PC-3 (cell line): ENCODE data around the gene FMNL2. TPM values are rescaled to one million over a fixed set of nuclear protein-coding genes. Genes with fewer than 3 reads are reported as not detected.

Experiments used
- ATAC-seq: fragments of 200-7000 bp; cut with Tn5 transposase; 2 replicates; pipeline ENCODE4 v1.9.1; 2020; ENCODE audit warnings: mild to moderate bottlenecking, moderate library complexity
- BruUV-seq: library from RNA; stranded (reverse); fragments of 400-500 nt; replicated peaks from 2 replicates; lab custom pipeline; 2021; lab: Mats Ljungman, UMichigan
- CTCF ChIA-PET: fragments of 300-600 bp; sonication (Branson Sonifier 250); formaldehyde crosslinking; loops from one replicate; lab custom pipeline; 2022; ENCODE audit warnings: antibody characterized with exemption; lab: Charles Lee
- POLR2A ChIA-PET: fragments of 300-600 bp; sonication (Branson Sonifier 250); formaldehyde crosslinking; loops from one replicate; lab custom pipeline; 2022; ENCODE audit warnings: antibody characterized with exemption; ENCODE audit not compliant: unreplicated experiment; lab: Charles Lee
- DNase-seq: peaks from one replicate; pipeline ENCODE4 v3.0.0-alpha.2; 2015
- H2AFZ ChIP-seq: fragments of 300-600 bp; sonication (generic); 2 replicates; pipeline ENCODE4 v1.6.0; 2016; ENCODE audit warnings: antibody characterized with exemption, low read length
- H3F3A ChIP-seq: fragments of 300-600 bp; sonication (generic); one replicate; pipeline ENCODE4 v1.6.0; 2017; ENCODE audit warnings: antibody characterized with exemption, low read length, control low read depth, mild to moderate bottlenecking; ENCODE audit not compliant: unreplicated experiment
- H3K27ac ChIP-seq: fragments of 300-600 bp; sonication (generic); 2 replicates; pipeline ENCODE4 v1.5.1; 2016; ENCODE audit warnings: mild to moderate bottlenecking, low read length
- H3K27me3 ChIP-seq: fragments of 300-600 bp; sonication (generic); 2 replicates; pipeline ENCODE4 v1.6.1; 2016; ENCODE audit warnings: low read length, mixed read lengths
- H3K36me3 ChIP-seq: fragments of 300-600 bp; sonication (generic); 2 replicates; pipeline ENCODE4 v1.6.1; 2016; ENCODE audit warnings: low read depth, mixed run types, low read length, mixed read lengths
- H3K4me1 ChIP-seq: fragments of 300-600 bp; sonication (generic); 2 replicates; pipeline ENCODE4 v1.5.1; 2016; ENCODE audit warnings: low read length; ENCODE audit not compliant: insufficient read depth
- H3K4me2 ChIP-seq: fragments of 300-600 bp; sonication (generic); 2 replicates; pipeline ENCODE4 v1.6.0; 2016; ENCODE audit warnings: low read length
- H3K4me3 ChIP-seq: fragments of 300-600 bp; sonication (generic); 2 replicates; pipeline ENCODE4 v1.5.1; 2016; ENCODE audit warnings: mild to moderate bottlenecking, low read length, mixed read lengths
- H3K79me2 ChIP-seq: fragments of 300-600 bp; sonication (generic); 2 replicates; pipeline ENCODE4 v1.6.1; 2017; ENCODE audit warnings: low read length, mixed read lengths
- H3K9ac ChIP-seq: fragments of 300-600 bp; sonication (generic); 2 replicates; pipeline ENCODE4 v1.6.0; 2016; ENCODE audit warnings: mild to moderate bottlenecking, low read length
- H3K9me2 ChIP-seq: fragments of 300-600 bp; sonication (generic); replicated peaks from 2 replicates; pipeline ENCODE4 v1.6.1; 2016; ENCODE audit warnings: mixed run types, low read length, mixed read lengths
- H3K9me3 ChIP-seq: fragments of 300-600 bp; sonication (generic); 2 replicates; pipeline ENCODE4 v1.6.1; 2016; ENCODE audit warnings: low read length, mixed read lengths
- H4K20me1 ChIP-seq: fragments of 300-600 bp; sonication (generic); 2 replicates; pipeline ENCODE4 v1.6.1; 2016; ENCODE audit warnings: low read length, mixed read lengths
- CTCF ChIP-seq: fragments of 300-600 bp; sonication (generic); conservative IDR thresholded peaks from 2 replicates; pipeline ENCODE4 v1.5.1; 2017; ENCODE audit warnings: antibody characterized with exemption, low read depth, mild to moderate bottlenecking, low read length
- EZH2 ChIP-seq: fragments of 300-600 bp; sonication (generic); IDR thresholded peaks from one replicate; pipeline ENCODE4 v1.6.1; 2017; ENCODE audit warnings: antibody characterized with exemption, mild to moderate bottlenecking, low read length; ENCODE audit not compliant: unreplicated experiment
- EZH2phosphoT487 ChIP-seq: fragments of 300-600 bp; sonication (generic); IDR thresholded peaks from 2 replicates; pipeline ENCODE4 v1.6.1; 2018; ENCODE audit warnings: mild to moderate bottlenecking, antibody characterized with exemption, low read length, borderline replicate concordance
- intact Hi-C: fragments of 100-400 bp; cut with micrococcal nuclease; formaldehyde crosslinking; loops from 2 replicates; pipeline ENCODE4 v1.9.0; 2023
- total RNA-seq: library from RNA; depleted of rRNA; stranded (reverse); fragments of >200 nt; gene quantifications from 2 replicates; pipeline ENCODE4 v1.2.3, GENCODE V29; 2014

The FMNL2 gene
- total RNA-seq, 1 experiment from 2014 or later: 15.8 TPM

- H3K9me2 ChIP-seq: no peaks in the 10 kb centered on the region
- no peaks in the 10 kb centered on the region for H3K9me3 ChIP-seq
- no TSS peak for BruUV-seq
- H4K20me1 ChIP-seq: no peaks in the 10 kb centered on the region
- no peak overlapping the region for H3K9ac ChIP-seq
- no peaks in the 10 kb centered on the region for H3K27me3 ChIP-seq
- ChIA-PET CTCF (no interaction called here), POLR2A (no interaction called here)
- no peak overlapping the region for H2AFZ ChIP-seq
- no peaks in the 10 kb centered on the region for H3K36me3 ChIP-seq
- DNase-seq (no peak), ATAC-seq (no peak)
- peaks cover 39% of the 10 kb centered on the region for H3K79me2 ChIP-seq
- no peaks in the 10 kb centered on the region for H3F3A ChIP-seq
- no peak overlapping the region for H3K27ac ChIP-seq
- H3K4me2 ChIP-seq: no peak overlapping the region
- TF ChIP-seq CTCF: no peak
- TF ChIP-seq EZH2phosphoT487: no peak
- TF ChIP-seq EZH2: no peak
- no peak overlapping the region for H3K4me3 ChIP-seq
- intact Hi-C loops: no loop called here
- H3K4me1 ChIP-seq: no peaks in the 10 kb centered on the region
These were observed 29.0 kb downstream of the FMNL2 start for GRCh38 chr2:152363936-152364335.

- POLR2A ChIA-PET: interaction anchor here (0.6 kb wide), 1 partner anchor 167 kb away, joined by 4 read pairs; no protein-coding TSS in a partner anchor
- H3K4me2 ChIP-seq: no peak overlapping the region
- H3K27me3 ChIP-seq: no peaks in the 10 kb centered on the region
- no peaks in the 10 kb centered on the region for H3K9me3 ChIP-seq
- CTCF ChIA-PET: no interaction called here
- no peaks in the 10 kb centered on the region for H3F3A ChIP-seq
- no peaks in the 10 kb centered on the region for H3K9me2 ChIP-seq
- intact Hi-C loops: no loop called here
- H3K79me2 ChIP-seq: peaks cover 46% of the 10 kb centered on the region
- H3K4me3 ChIP-seq: no peak overlapping the region
- H3K36me3 ChIP-seq: no peaks in the 10 kb centered on the region
- H3K27ac ChIP-seq: no peak overlapping the region
- no peaks in the 10 kb centered on the region for H3K4me1 ChIP-seq
- DNase-seq (no peak), ATAC-seq (no peak)
- BruUV-seq: no TSS peak
- TF ChIP-seq CTCF: no peak
- no peak for TF ChIP-seq EZH2
- no peak for TF ChIP-seq EZH2phosphoT487
- H4K20me1 ChIP-seq: no peaks in the 10 kb centered on the region
- no peak overlapping the region for H3K9ac ChIP-seq
- H2AFZ ChIP-seq: no peak overlapping the region
These were observed 32.8 kb downstream of the FMNL2 start for GRCh38 chr2:152367547-152368390.
